ENCODE results near the gene AP5Z1. TPM values are rescaled to one million over a fixed set of nuclear protein-coding genes. Genes with fewer than 3 reads are reported as not detected.
"Not testable (repeated sequence)": the region's sequence is repeated elsewhere in the genome, so short reads cannot be mapped to it uniquely, and the experiment has no call there.

Gene AP5Z1
- total RNA-seq, 2 donors from 2014 or later, result 20.2 to 23.4 TPM

GRCh38 chr7:4800487-4800886 is 25.1 kb downstream of the AP5Z1 start:
- no peaks in the 10 kb centered on the region for H3K36me3 ChIP-seq (replicated peaks in 1 of 2; ENCODE audit: insufficient read depth in 1 of 2, low read depth in 2 of 2)
- no peaks in the 10 kb centered on the region for H3K4me1 ChIP-seq
- intact Hi-C loops (cut with DNase I), result loop anchor here (5.0 kb wide), 1 partner anchor 287 kb away; no protein-coding TSS in a partner anchor
- 72 to 75% methylated on average over 7 to 10 of the region's 10 CpGs for WGBS, 2 donors
- H3K27me3 ChIP-seq, result no peaks in the 10 kb centered on the region
- no peak overlapping the region for H3K4me3 ChIP-seq
- no peaks in the 10 kb centered on the region for H3K9me3 ChIP-seq
- no peak overlapping the region for H3K27ac ChIP-seq
- TF ChIP-seq CTCF (IDR thresholded peaks at IDR 0.05) (no peak), POLR2A (IDR thresholded peaks at IDR 0.05) (no peak)
- ATAC-seq (no peak), DNase-seq (no peak)

DNA sequence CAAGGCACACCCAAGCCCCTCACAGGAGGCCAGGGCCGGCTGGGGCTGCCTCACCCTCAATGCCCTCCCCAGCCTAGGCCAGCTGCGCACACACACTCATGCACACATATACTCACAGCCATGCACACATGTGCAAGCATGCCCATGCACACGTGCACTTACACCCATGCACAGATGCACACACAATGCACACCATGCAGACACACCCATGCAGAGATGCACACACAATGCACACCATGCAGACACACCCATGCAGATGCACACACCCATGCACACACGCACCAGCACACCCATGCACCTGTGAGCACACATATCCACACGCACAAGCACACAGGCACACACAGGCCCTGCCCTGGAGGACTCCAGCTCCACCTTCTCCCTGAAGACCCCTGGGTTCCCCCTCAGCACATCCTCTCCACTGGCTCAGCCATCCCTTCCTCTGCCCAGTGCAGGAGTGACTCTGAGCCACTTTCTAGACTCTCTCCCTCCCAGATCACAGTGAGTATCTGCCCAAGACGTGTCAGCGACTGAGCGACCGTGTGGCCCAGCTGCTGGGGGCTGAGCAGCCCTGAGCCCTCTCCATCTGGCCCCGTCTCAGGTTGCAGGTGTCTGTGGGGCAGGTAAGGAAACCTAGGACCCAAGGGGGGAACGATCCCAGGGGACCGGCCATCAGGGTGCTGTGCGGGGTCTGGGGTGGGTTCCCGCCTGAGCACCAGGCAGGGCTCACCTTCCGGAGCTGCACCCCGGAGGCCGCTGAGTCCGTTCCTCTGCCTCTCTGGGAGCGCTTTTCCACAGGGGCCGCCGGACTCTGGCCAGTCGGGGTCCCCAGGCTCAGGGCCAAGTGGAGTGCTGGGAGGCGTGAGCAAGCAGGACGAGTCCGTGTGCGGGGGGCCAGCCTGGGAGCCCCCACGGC is 25.8 kb downstream of the AP5Z1 start:
- DNase-seq (no peak), ATAC-seq (no peak)
- H3K27me3 ChIP-seq, result no peaks in the 10 kb centered on the region
- no peaks in the 10 kb centered on the region for H3K4me1 ChIP-seq
- H3K27ac ChIP-seq, result no peak overlapping the region
- no peaks in the 10 kb centered on the region for H3K36me3 ChIP-seq (replicated peaks in 1 of 2; ENCODE audit: insufficient read depth in 1 of 2, low read depth in 2 of 2)
- 82 to 91% methylated on average over 7 to 27 of the region's 27 CpGs for WGBS, 2 donors
- intact Hi-C loops (cut with DNase I), result loop anchor here (5.0 kb wide), 1 partner anchor 286 kb away; no protein-coding TSS in a partner anchor
- no peaks in the 10 kb centered on the region for H3K9me3 ChIP-seq
- no peak overlapping the region for H3K4me3 ChIP-seq
- TF ChIP-seq POLR2A (IDR thresholded peaks at IDR 0.05) (no peak), CTCF (IDR thresholded peaks at IDR 0.05) (no peak)

DNA sequence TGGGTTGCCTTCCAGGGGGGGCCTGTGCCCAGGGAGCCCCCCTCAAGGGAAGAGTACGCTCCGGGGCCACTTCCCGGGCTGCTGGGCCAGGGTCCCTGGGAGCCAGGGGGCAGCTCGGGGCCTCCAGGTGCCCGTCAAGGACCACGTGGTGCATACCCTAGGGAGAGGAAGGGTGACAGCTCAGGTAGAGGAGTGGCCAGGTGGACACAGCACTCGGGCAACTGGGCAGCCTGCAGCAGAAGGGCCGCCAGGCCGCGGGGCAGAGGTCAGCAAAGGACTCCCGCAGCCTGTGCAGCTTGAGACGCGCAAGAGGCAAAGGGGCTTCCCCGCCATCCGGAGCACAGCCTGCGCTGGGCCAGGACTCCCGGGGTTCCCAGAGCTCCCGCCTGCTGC is 26.4 kb downstream of the AP5Z1 start:
- Histone ChIP-seq H3K4me1 (no peaks in the 10 kb centered on the region), H3K4me3 (no peak overlapping the region), H3K27ac (no peak overlapping the region), H3K27me3 (no peaks in the 10 kb centered on the region), H3K36me3 (replicated peaks in 1 of 2; ENCODE audit: insufficient read depth in 1 of 2, low read depth in 2 of 2) (no peaks in the 10 kb centered on the region), H3K9me3 (no peaks in the 10 kb centered on the region)
- 72 to 92% methylated on average over 6 to 18 of the region's 18 CpGs for WGBS, 2 donors
- TF ChIP-seq POLR2A (IDR thresholded peaks at IDR 0.05), result no peak
- no peak for TF ChIP-seq CTCF (IDR thresholded peaks at IDR 0.05)
- DNase-seq, result no peak
- ATAC-seq, result no peak
- intact Hi-C loops (cut with DNase I), result loop anchor here (5.0 kb wide), 1 partner anchor 285 kb away; no protein-coding TSS in a partner anchor

GRCh38 chr7:4802577-4802976 is 27.2 kb downstream of the AP5Z1 start:
- not testable (repeated sequence) for H3K27ac ChIP-seq; H3K4me3 ChIP-seq; H3K4me1 ChIP-seq; DNase-seq; H3K36me3 ChIP-seq (replicated peaks in 1 of 2; ENCODE audit: insufficient read depth in 1 of 2, low read depth in 2 of 2); H3K9me3 ChIP-seq; ATAC-seq; H3K27me3 ChIP-seq
- intact Hi-C loops (cut with DNase I), result loop anchor here (5.0 kb wide), 1 partner anchor 285 kb away; no protein-coding TSS in a partner anchor
- 75% methylated on average over 5 of the region's 23 CpGs; no CpG with 5 or more reads in 1 of the 2 donors for WGBS, 2 donors

GRCh38 chr7:4803397-4804241 is 28.2 kb downstream of the AP5Z1 start:
- H3K27ac ChIP-seq, result no peak overlapping the region
- WGBS, 2 donors, result 76 to 78% methylated on average over 10 to 30 of the region's 41 CpGs
- no peaks in the 10 kb centered on the region for H3K4me1 ChIP-seq
- TF ChIP-seq POLR2A (IDR thresholded peaks at IDR 0.05), result no peak
- intact Hi-C loops (cut with DNase I), result loop anchor here (5.0 kb wide), 1 partner anchor 284 kb away; no protein-coding TSS in a partner anchor
- H3K36me3 ChIP-seq (replicated peaks in 1 of 2; ENCODE audit: insufficient read depth in 1 of 2, low read depth in 2 of 2), result no peaks in the 10 kb centered on the region
- DNase-seq (no peak), ATAC-seq (no peak)
- H3K27me3 ChIP-seq, result no peaks in the 10 kb centered on the region
- H3K9me3 ChIP-seq, result no peaks in the 10 kb centered on the region
- H3K4me3 ChIP-seq, result no peak overlapping the region

All from body of pancreas (tissue), 4 donors.